Testis (tissue), 3 donors: ENCODE results near the gene PIWIL4. TPM values are rescaled to one million over a fixed set of nuclear protein-coding genes. Genes with fewer than 3 reads are reported as not detected.
"Not testable (repeated sequence)": the region's sequence is repeated elsewhere in the genome, so short reads cannot be mapped to it uniquely, and the experiment has no call there.

Experiments used
- DNase-seq: peaks from one replicate; pipeline ENCODE4 v3.0.0-alpha.2; 2019
- H3K27ac ChIP-seq, 2 donors: fragments of 200-600 bp; sonication (generic); one replicate each; pipeline ENCODE4 v1.5.1; 2019
- H3K27me3 ChIP-seq: fragments of 200-600 bp; sonication (generic); one replicate; pipeline ENCODE4 v1.5.1; 2019
- H3K36me3 ChIP-seq: fragments of 200-600 bp; sonication (generic); one replicate; pipeline ENCODE4 v1.5.1; 2017; ENCODE audit warnings: low read depth; ENCODE audit errors: missing control alignments
- H3K4me1 ChIP-seq: fragments of 200-600 bp; sonication (generic); one replicate; pipeline ENCODE4 v1.5.1; 2019
- H3K4me3 ChIP-seq, 2 donors: fragments of 200-600 bp; sonication (generic); one replicate each; pipeline ENCODE4 v1.5.1; 2017 to 2019
- H3K9me3 ChIP-seq: fragments of 200-600 bp; sonication (generic); one replicate; pipeline ENCODE4 v1.5.1; 2017
- CTCF ChIP-seq, 3 experiments: fragments of 450-650 bp in 2 of 3; fragments of 200-600 bp in 1 of 3; sonication (generic) in 1 of 3; IDR thresholded peaks; one replicate each; pipeline ENCODE4 v1.5.1; 2016 to 2019; ENCODE audit warnings: antibody characterized with exemption in 3 of 3, mild to moderate bottlenecking in 2 of 3, moderate library complexity in 1 of 3
- POLR2A ChIP-seq: fragments of 450-650 bp; IDR thresholded peaks from one replicate; pipeline ENCODE4 v1.6.1; 2017; ENCODE audit warnings: antibody characterized with exemption, mild to moderate bottlenecking, moderate library complexity
- WGBS, 2 donors: methylation state at CpG; one replicate each; pipeline ENCODE4 v1.1.5; 2018; 5-methylcytosine and 5-hydroxymethylcytosine counted together
- intact Hi-C: fragments of 100-400 bp; cut with DNase I; formaldehyde crosslinking; loops from one replicate; pipeline ENCODE4 v1.15.1; 2023; ENCODE audit warnings: low total_unique reads
- polyA plus RNA-seq: library from polyadenylated mRNA; stranded (reverse); fragments of 350-450 nt; fragmentation: Illumina TruSeq; extraction: RNeasy Lipid Tissue Mini Kit (QIAGEN cat#74804); gene quantifications from one replicate; pipeline ENCODE4 v1.2.3, GENCODE V29; 2014; ENCODE audit warnings: low read depth, low replicate concordance; ENCODE audit not compliant: insufficient read depth
- total RNA-seq, 2 donors: library from RNA; depleted of rRNA; stranded (reverse); fragments of >200 nt; gene quantifications; one replicate each; pipeline ENCODE4 v1.2.3, GENCODE V29; 2016

The PIWIL4 gene
- total and polyA plus RNA-seq, 3 donors from 2014 or later: 19.9 to 30.2 (median 23.0) TPM

GRCh38 chr11:94639901-94640721 lies 72.9 kb downstream of the PIWIL4 start:
- 78 to 84% methylated on average over 13 of the region's 13 CpGs for WGBS, 2 donors

DNA sequence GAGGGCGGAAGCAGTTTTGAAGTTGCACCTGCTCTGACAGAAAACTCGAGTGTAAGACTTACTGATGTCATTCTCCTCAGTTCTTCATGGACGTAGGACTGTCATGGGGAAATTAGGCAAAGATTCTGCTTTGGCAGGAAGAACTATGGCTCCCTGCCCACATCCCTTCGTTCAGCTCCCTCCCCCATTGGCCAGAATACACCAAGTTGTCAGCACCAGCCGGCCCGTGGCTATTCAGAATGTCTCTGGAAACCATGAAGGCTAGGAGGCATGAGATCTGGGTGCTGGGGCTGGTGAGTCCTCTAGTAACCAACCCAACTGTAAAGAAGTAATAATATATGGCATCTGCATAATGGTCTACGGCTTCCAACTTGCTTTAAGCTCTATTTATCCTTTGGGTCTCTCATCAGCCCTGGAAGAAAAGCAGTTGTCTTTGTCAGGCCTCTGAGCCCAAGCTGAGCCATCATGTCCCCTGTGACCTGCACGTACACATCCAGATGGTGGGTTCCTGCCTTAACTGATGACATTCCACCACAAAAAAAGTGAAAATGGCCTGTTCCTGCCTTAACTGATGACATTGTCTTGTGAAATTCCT lies 74.1 kb downstream of the PIWIL4 start:
- intact Hi-C loops: no loop called here
- H3K27me3 ChIP-seq: no peaks in the 10 kb centered on the region
- 78 to 80% methylated on average over 8 of the region's 8 CpGs for WGBS, 2 donors
- H3K9me3 ChIP-seq: no peaks in the 10 kb centered on the region
- H3K4me1 ChIP-seq: no peaks in the 10 kb centered on the region
- no peak for DNase-seq
- TF ChIP-seq POLR2A (no peak), CTCF (IDR thresholded peaks at IDR 0.05) (no peak)
- no peaks in the 10 kb centered on the region for H3K36me3 ChIP-seq
- no peak overlapping the region for H3K27ac ChIP-seq
- H3K4me3 ChIP-seq: no peak overlapping the region

More at GRCh38 chr11:94639901-94640721, 72.9 kb downstream of the PIWIL4 start:
- Histone ChIP-seq H3K27me3 (no peaks in the 10 kb centered on the region), H3K36me3 (no peaks in the 10 kb centered on the region), H3K4me3 (no peak overlapping the region), H3K27ac (no peak overlapping the region), H3K4me1 (no peaks in the 10 kb centered on the region), H3K9me3 (no peaks in the 10 kb centered on the region)
- TF ChIP-seq POLR2A (no peak), CTCF (IDR thresholded peaks at IDR 0.05) (no peak)
- no peak for DNase-seq
- intact Hi-C loops: loop anchor here (10.0 kb wide), 1 partner anchor 255 kb away; no protein-coding TSS in a partner anchor

DNA sequence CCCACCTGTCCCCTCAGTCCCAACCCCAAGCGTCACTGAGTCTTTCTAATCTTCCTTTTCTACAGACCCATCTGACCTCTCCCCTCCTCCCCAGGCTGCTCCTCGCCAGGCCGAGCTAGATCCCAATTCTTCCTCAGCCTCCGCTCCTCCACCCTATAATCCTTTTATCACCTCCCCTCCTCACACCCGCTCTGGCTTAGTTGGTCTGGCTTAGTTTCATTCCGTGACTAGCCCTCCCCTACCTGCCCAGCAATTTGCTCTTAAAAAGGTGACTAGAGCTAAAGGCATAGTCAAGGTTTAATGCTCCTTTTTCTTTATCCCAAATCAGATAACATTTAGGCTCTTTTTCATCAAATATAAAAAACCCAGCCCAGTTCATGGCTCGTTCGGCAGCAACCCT lies 76.0 kb downstream of the PIWIL4 start:
- intact Hi-C loops, DNase-seq, H3K27ac ChIP-seq, H3K9me3 ChIP-seq, H3K4me1 ChIP-seq, H3K36me3 ChIP-seq, H3K27me3 ChIP-seq, H3K4me3 ChIP-seq: not testable (repeated sequence)
- WGBS, 2 donors: 71 to 82% methylated on average over 5 to 8 of the region's 8 CpGs

DNA sequence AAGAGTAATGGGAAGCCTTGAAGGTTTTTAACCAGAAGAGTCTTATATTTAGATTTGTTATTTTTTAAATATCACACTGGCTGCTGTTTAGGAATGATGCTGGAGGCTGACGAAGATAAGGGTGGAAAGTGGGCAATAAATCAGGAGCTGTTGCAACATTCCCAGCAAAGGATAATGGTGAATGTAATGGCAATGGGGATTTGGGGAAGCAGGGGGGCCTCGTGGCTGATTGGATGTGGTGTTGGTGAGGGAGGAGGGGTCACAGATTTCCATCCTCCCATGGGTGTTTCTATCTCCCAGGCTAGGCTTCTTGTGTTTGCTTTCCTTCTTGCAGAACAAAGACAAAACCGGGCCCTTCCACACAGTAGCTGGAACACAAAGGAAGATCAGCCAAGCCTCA lies 80.8 kb downstream of the PIWIL4 start:
- TF ChIP-seq POLR2A: no peak
- no peak for TF ChIP-seq CTCF (IDR thresholded peaks at IDR 0.05)
- no peak for DNase-seq
- no peaks in the 10 kb centered on the region for H3K36me3 ChIP-seq
- WGBS, 2 donors: 42 to 48% methylated on average over 3 of the region's 3 CpGs
- H3K4me3 ChIP-seq: no peak overlapping the region
- H3K4me1 ChIP-seq: no peaks in the 10 kb centered on the region
- H3K27ac ChIP-seq: no peak overlapping the region
- intact Hi-C loops: no loop called here
- H3K27me3 ChIP-seq: no peaks in the 10 kb centered on the region
- no peaks in the 10 kb centered on the region for H3K9me3 ChIP-seq

GRCh38 chr11:94648789-94649188 lies 81.6 kb downstream of the PIWIL4 start:
- no peaks in the 10 kb centered on the region for H3K27me3 ChIP-seq
- WGBS, 2 donors: 87 to 89% methylated on average over 2 of the region's 2 CpGs
- no peak overlapping the region for H3K27ac ChIP-seq
- H3K4me1 ChIP-seq: no peaks in the 10 kb centered on the region
- H3K4me3 ChIP-seq: no peak overlapping the region
- H3K9me3 ChIP-seq: no peaks in the 10 kb centered on the region
- no peak for TF ChIP-seq POLR2A
- DNase-seq: no peak
- intact Hi-C loops: no loop called here
- no peaks in the 10 kb centered on the region for H3K36me3 ChIP-seq
